Inflammatory macrophage (primary cell): Measurements from ENCODE around the gene UTP18.
A peak's percentile ranks its signal among the peaks of the same experiment; 100 is the strongest.
"Not testable (repeated sequence)": the region's sequence is repeated elsewhere in the genome, so short reads cannot be mapped to it uniquely, and the experiment has no call there.

ENCODE experiments used
- DNase-seq, 2 donors: peaks; one replicate each; pipeline ENCODE4 v3.0.0-alpha.2; 2020 to 2022
- total RNA-seq, 18 experiments: gene quantifications; one replicate each; lab custom pipeline; 2026; ENCODE audit warnings: mixed read lengths in 6 of 18, inconsistent platforms in 2 of 18; lab: John Stamatoyannopoulos, UW

Gene UTP18
- 20.8 to 110 (median 81.9) reads per million in 18 experiments for total RNA-seq

DNA sequence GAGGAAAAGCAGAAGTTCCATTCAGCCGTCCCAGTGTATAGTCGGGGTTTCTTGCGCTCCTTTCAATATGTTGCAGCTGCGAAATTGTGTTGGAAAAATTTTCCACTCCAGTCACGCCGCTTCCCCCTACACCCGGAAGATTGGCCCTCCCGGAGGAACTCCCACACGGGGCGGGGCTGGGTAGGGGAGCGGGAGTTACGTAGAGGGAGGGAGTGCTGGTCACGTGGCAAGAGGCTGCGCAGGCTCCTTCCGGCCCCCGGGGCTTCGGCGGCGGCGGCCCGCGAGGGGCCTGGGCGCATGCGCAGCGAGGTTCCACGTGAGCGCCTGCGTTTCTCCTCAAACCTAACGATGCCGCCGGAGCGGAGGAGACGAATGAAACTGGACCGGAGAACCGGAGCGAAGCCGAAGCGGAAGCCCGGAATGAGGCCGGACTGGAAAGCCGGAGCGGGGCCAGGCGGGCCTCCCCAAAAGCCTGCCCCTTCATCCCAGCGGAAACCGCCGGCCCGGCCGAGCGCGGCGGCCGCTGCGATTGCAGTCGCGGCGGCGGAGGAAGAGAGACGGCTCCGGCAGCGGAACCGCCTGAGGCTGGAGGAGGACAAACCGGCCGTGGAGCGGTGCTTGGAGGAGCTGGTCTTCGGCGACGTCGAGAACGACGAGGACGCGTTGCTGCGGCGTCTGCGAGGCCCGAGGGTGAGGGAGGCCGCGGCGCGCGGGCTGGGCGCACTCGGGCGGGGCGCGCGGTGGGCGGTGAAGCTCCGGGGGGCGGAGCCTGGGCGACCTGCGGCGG lies at the start of gene UTP18:
UTP18 (plus strand) TSS at position 310 of the 787 bp plus-strand sequence; CDS start at position 349, 39 bp downstream.
- peak; percentile 98 to 99 for DNase-seq

DNA sequence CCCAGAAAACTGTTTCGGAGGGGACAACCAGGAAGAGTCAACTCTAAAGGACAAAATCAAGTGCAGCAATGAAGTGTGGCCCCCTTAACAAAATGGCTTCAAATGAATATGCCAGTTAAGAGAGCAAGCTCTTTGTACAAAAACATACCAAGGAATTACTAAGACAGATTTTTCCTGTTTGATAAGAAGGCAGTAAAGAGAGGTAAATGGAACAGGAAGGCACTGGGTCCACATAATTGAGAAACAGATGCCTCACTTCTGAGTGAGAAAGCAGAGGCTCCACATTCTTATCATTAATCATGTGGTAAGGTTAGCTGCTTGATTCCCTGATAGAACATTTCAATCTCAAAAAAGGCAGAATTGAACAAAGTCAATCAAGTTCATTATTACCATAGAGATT lies 45.4 kb upstream of the UTP18 start:
- DNase-seq = no peak

DNA sequence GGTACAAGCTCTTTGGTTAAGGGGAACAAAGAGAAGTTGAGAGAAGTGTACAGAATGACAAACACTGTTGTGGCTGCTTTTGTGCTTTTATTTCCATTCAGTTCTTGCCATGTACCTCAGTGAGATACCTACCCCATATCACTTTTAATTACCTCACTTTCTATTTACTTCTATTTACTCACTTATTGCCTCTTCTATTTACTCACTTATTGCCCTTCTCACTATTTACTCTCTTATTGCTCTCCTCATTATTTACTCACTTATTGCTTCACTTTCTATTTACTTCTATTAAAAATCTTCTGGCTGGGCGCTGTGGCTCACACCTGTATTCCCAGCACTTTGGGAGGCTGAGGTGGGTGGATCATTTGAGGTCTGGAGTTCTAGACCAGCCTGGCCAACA lies 42.4 kb upstream of the UTP18 start:
- no peak for DNase-seq

- DNase-seq = no peak
Measured at GRCh38 chr17:51221322-51221721, 39.0 kb upstream of the UTP18 start.

- no peak for DNase-seq
Measured at GRCh38 chr17:51224402-51225262, 35.7 kb upstream of the UTP18 start.

DNA sequence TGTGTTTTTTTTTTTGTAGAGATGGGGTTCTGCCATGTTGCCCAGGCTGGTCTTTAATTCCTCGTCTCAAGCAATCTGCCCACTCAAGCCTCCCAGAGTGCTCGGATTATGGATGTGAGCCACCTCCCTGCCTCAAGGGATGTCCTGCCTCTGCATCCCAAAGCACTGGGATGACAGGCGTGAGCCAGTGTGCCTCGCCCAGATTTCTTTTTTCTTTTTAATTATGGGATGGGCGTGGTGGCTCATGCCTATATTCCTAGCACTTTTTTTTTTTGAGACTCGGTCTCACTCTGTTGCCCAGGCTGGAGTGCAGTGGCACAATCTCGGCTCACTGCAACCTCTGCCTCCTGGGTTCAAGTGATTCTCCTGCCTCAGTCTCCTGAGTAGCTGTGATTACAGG lies 34.8 kb upstream of the UTP18 start:
- not testable (repeated sequence) for DNase-seq

GRCh38 chr17:51228161-51228560 lies 32.2 kb upstream of the UTP18 start:
- peak; percentile 18 to 51 for DNase-seq

- DNase-seq = no peak
Measured at GRCh38 chr17:51229889-51230288, 30.5 kb upstream of the UTP18 start.

DNA sequence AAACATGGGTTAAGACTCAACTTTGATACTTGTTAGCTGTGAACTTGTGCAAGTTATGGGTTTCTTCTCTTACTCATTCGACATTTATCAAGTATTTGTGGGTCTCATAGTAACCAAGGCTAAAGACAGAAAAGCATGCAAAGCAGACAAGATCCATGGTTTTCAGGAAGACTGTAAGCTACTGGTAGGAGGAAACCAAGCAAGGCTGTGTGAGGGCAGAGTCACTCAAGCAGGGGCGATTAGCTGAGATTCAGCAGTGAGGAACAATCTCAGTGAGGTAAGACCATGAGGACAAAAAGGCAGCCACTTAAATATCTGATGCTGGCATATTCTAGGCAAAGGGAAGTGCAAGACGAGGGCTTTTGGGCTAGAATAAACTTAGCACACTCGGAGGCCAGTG lies 30.0 kb upstream of the UTP18 start:
- DNase-seq = peak; percentile 26 to 46

DNA sequence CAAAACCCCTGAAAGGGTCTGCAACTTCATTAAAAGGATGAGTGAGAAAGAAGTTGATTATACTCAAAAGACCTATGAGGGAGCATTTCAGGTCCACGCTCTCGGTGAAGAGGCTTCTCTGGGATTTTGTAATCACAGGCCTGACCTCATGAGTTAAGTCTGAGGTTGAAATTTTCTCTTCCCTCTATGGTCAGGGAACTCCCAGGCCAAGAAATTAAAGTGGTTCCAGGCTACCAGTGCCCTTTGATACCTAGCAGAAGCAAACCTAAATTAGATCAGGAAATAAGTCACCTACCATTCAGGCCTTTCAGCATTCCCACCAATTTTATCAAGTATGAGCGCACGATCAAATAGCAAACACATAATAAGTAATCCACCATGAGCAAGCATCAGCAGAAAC lies 28.3 kb upstream of the UTP18 start:
- peak; percentile 41 to 55 for DNase-seq

DNA sequence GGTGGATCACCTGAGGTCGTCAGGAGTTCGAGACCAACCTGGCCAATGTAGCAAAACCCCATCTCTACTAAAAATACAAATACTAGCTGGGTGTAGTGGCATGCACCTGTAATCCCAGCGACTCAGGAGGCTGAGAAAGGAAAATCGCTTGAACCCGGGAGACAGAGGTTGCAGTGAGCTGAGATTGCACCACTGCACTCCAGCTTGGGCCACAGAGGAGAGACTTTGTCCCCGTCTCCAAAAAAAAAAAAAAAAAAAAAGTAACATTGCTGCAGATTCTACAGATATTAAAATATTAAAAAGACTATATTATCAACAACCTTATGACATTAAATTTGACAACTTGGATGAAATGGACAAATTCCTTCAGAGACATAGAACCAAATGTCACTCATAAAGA lies 26.2 kb upstream of the UTP18 start:
- DNase-seq = no peak

DNA sequence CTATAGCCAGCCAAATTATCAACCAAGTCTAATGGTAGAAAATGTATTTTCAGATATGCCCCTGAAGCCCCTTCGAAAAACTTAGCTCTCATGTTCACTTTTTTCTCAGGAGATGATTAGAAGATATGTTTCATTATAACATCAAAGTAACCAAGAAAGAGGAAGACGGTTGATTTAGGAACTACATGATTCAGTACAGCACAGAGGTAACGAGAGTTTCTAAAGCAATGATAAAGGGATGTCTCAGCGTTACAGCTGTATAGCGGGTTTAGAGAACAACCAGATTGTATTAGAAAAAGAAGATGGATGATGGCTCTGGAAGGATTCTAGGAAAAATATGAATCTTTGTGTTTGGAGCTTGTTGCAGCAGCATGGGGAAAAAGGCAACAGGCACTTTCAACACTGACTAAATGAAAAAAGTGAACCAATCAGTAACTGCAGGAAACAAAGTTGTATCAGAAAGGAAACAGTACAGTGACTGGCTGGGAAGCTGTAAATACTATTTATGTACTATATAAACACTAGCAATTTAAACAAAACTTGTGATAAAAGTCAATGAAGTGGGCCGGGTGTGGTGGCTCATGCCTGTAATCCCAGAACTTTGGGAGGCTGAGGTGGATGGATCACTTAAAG lies 22.0 kb upstream of the UTP18 start:
- DNase-seq = peak; percentile 20 to 22

DNA sequence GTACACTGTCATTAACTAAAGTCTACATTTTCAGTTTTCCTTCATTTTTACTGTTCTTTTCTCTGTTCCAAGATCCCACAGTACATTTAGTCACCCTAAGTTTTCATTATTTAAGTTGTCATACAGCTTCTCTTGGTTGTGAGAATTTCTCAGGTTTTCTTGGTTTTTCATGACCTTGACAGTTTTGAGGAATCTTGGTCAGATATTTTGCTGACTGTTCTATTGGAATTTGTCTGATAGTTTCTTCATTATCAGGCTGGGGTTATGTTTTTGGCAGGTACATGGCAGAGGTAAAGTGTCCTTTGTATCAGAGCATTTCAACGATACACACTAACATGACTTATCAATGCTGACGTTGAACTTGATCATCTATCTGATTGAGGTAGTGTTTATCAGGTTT lies 20.1 kb upstream of the UTP18 start:
- no peak for DNase-seq

- DNase-seq = no peak
Measured at GRCh38 chr17:51244041-51244440, 16.3 kb upstream of the UTP18 start.

DNA sequence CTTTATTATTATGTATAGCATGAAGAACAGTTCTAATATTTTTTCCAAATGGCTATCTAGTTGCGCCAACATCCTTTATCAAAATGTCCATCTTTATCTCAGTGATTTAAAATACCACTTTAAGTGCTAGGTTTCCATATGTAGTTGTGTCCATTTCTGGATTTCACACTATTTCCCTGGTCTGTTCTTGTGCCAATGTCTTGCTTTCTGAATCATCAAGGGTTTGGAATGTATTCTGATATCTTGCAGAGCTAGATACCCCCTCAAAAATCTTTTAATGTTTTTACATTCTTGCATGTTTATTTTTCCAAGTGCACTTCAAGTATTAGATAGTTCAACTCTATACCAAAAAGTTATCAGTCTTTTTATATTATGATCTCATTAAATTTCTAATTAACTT lies 14.8 kb upstream of the UTP18 start:
- DNase-seq = no peak

DNA sequence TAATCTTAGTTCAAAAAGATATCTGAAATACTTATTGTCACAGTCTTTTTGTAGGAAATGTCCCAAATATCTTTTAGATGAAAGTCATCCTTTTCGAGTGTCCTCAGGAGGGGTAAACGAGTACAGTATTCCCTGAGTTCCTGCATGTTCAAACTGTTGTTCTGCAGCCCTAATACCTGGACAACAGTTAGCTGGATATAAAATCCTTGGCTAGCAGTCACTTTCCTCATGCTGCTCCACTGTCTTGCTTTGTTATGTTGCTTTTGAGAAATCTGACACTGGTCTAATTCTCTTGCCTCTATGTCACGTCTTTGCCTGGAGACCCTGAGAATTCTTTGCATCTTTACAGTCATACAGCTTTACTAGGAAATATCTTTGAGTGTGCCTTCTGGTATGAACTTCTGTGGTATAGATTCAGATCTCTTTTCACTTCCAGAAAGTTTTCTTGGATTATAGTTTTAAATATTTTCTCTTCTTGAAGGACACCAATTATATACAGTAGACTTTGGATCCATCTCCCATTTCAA lies 10.0 kb upstream of the UTP18 start:
- DNase-seq = no peak

- no peak for DNase-seq
Measured at GRCh38 chr17:51251010-51251409, 9.3 kb upstream of the UTP18 start.

GRCh38 chr17:51255673-51256072 lies 4.7 kb upstream of the UTP18 start:
- DNase-seq = no peak

- DNase-seq = no peak
Measured at GRCh38 chr17:51256101-51256500, 4.2 kb upstream of the UTP18 start.

DNA sequence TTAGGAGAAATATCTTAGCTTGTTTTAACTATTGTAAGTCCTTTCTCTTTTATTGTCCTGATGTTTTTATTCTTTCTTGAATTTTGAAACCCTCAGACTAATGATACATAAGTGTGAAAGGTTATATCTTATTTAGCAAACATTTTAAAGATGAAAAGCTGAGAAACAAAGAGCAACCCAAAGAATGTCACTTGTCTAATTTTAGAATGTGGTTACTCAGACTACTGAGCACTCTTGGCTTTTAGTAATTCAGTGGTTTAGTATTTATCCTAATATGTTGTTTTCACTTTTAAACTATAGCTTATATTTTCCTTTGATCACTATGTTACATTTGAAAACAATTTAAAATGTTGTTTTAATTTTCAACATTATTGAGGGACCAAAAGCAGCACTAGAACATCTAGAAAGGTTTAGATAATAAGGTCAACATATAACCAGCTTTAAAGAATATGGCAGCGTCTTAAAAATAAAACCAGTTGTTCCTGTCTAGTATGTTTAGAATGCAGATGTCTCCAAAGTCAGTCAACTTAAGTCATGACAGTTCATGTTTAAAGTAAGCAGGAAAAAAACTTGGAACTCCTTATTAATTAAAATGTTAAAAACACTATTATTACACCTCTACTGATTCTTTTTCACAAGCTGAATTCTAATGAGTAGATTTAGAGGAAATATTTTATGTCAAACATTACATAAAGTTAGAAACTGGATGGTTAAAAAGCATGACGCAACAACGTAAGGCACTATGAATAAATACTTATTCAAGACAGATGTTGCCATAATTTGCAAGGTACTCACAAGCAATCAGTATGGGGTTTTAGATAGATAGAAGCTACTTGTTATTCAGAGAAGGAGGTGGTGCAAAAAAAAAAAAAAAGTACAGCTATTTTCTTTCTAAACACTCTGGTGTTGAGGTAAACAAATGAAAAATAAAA lies 2.9 kb upstream of the UTP18 start:
- no peak for DNase-seq

DNA sequence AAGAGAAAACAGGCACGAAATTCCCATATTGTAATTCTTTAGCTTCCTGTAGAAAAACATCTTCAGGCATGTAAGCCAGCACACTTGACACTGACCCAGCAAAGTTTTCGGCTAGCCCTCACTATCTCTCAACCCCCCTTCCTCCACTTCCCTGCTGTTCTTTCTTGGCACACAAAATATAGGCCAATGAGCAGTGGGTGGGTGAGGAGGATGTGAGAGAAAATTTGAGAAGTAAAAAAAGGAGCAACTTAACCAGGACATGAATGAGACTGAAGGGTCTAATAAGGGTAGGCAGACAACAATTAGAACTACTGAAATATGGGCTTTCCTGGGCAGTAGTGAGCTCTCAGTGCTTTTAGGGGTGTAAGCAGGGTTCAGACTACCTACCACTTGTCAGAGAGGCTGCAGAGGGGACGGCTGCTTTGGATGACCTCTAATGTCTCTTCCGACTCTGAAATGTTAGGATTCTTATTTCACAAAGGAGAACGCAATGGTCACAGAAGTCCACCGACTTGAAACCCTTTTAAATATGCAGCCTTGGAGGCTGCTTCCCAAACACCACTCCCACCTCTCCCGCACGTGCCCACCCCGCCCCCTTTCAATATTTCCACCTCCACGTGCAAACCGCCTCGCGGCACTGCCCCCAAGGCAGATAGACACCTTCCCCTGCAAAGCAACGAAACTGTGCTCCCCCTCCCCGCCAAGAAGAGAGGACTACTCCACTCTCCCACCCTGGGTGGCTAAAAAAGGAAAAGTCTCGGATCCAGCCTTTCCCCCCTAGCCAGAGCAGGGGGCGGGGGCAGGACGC lies 1.4 kb upstream of the UTP18 start:
- DNase-seq = peak; percentile 76 to 78
